HG02970 (cell line): ENCODE data around the gene ATCAY.
"Not testable (repeated sequence)": the region's sequence is repeated elsewhere in the genome, so short reads cannot be mapped to it uniquely, and the experiment has no call there.

Source experiments
- ATAC-seq: cut with Tn5 transposase; IDR thresholded peaks from one replicate; pipeline ENCODE4 v1.9.1; 2021; ENCODE audit warnings: mild to moderate bottlenecking, moderate library complexity, moderate number of reproducible peaks; ENCODE audit not compliant: unreplicated experiment, low FRiP score

ATCAY gene

GRCh38 chr19:3944018-3944721, 63.7 kb downstream of the ATCAY start:
- no peak for ATAC-seq

- ATAC-seq = no peak
Observed at GRCh38 chr19:3945838-3946237, 65.4 kb downstream of the ATCAY start.

- ATAC-seq = not testable (repeated sequence)
Observed at GRCh38 chr19:3947316-3947933, 66.9 kb downstream of the ATCAY start.

GRCh38 chr19:3949294-3949693, 68.8 kb downstream of the ATCAY start:
- ATAC-seq = no peak

GRCh38 chr19:3949997-3950859, 69.7 kb downstream of the ATCAY start:
- ATAC-seq = no peak

- ATAC-seq = no peak
Observed at GRCh38 chr19:3950871-3951861, 70.7 kb downstream of the ATCAY start.

- ATAC-seq = not testable (repeated sequence)
Observed at GRCh38 chr19:3952755-3953276, 72.3 kb downstream of the ATCAY start.

- ATAC-seq = no peak
Observed at GRCh38 chr19:3954107-3954506, 73.6 kb downstream of the ATCAY start.

- not testable (repeated sequence) for ATAC-seq
Observed at GRCh38 chr19:3955276-3955675, 74.8 kb downstream of the ATCAY start.

- ATAC-seq = no peak
Observed at GRCh38 chr19:3955688-3956087, 75.2 kb downstream of the ATCAY start.

GRCh38 chr19:3958836-3959765, 78.6 kb downstream of the ATCAY start:
- ATAC-seq = no peak

GRCh38 chr19:3959766-3960131, 79.3 kb downstream of the ATCAY start:
- no peak for ATAC-seq

GRCh38 chr19:3961007-3961406, 80.5 kb downstream of the ATCAY start:
- ATAC-seq = no peak

GRCh38 chr19:3963458-3964255, 83.2 kb downstream of the ATCAY start:
- no peak for ATAC-seq

- ATAC-seq = no peak
Observed at GRCh38 chr19:3964256-3965194, 84.0 kb downstream of the ATCAY start.

GRCh38 chr19:3966051-3967017, 85.8 kb downstream of the ATCAY start:
- ATAC-seq = no peak
